Vagina (tissue), 2 donors: ENCODE measurements around the gene ERAL1. TPM values are rescaled to one million over a fixed set of nuclear protein-coding genes. Genes with fewer than 3 reads are reported as not detected.

ENCODE experiments used
- DNase-seq, 2 donors: peaks; one replicate each; pipeline ENCODE4 v3.0.0-alpha.2; 2017; ENCODE audit errors: extremely low spot score in 2 of 2
- H3K27ac ChIP-seq: fragments of 200-600 bp; sonication (generic); one replicate; pipeline ENCODE4 v1.5.1; 2019
- H3K27me3 ChIP-seq: fragments of 200-600 bp; sonication (generic); one replicate; pipeline ENCODE4 v1.5.1; 2019
- H3K36me3 ChIP-seq, 2 donors: fragments of 200-600 bp; sonication (generic); one replicate each; pipeline ENCODE4 v1.5.1; 2017 to 2019
- H3K4me1 ChIP-seq: fragments of 200-600 bp; sonication (generic); one replicate; pipeline ENCODE4 v1.5.1; 2019
- H3K4me3 ChIP-seq, 2 donors: fragments of 200-600 bp; sonication (generic); 1 replicate in 1 of 2; 2 replicates in 1 of 2; pipeline ENCODE4 v1.5.1; 2016 to 2019
- H3K9me3 ChIP-seq: fragments of 200-600 bp; sonication (generic); one replicate; pipeline ENCODE4 v1.5.1; 2019
- CTCF ChIP-seq, 3 experiments: fragments of 450-650 bp in 2 of 3; fragments of 200-600 bp in 1 of 3; sonication (generic) in 1 of 3; IDR thresholded peaks; one replicate each; pipeline ENCODE4 v1.5.1; 2017 to 2019; ENCODE audit warnings: antibody characterized with exemption in 3 of 3, mild to moderate bottlenecking in 2 of 3, moderate library complexity in 2 of 3
- POLR2A ChIP-seq, 2 donors: fragments of 450-650 bp; IDR thresholded peaks; one replicate each; pipeline ENCODE4 v1.6.1; 2017; ENCODE audit warnings: antibody characterized with exemption in 2 of 2, mild to moderate bottlenecking in 2 of 2, moderate library complexity in 2 of 2
- POLR2AphosphoS5 ChIP-seq, 2 donors: sonication (generic); formaldehyde crosslinking; IDR thresholded peaks; one replicate each; pipeline ENCODE4 v1.9.0; 2017; ENCODE audit warnings: antibody characterized with exemption in 2 of 2, mild to moderate bottlenecking in 2 of 2, low read depth in 1 of 2; ENCODE audit not compliant: insufficient read depth in 1 of 2
- intact Hi-C: fragments of 100-400 bp; cut with DNase I; formaldehyde crosslinking; loops from one replicate; pipeline ENCODE4 v1.15.1; 2023
- total RNA-seq: library from RNA; depleted of rRNA; stranded (reverse); fragments of >200 nt; gene quantifications from one replicate; pipeline ENCODE4 v1.2.3, GENCODE V29; 2016

The ERAL1 gene
- total RNA-seq, 1 donor from 2014 or later = 44.9 TPM

DNA sequence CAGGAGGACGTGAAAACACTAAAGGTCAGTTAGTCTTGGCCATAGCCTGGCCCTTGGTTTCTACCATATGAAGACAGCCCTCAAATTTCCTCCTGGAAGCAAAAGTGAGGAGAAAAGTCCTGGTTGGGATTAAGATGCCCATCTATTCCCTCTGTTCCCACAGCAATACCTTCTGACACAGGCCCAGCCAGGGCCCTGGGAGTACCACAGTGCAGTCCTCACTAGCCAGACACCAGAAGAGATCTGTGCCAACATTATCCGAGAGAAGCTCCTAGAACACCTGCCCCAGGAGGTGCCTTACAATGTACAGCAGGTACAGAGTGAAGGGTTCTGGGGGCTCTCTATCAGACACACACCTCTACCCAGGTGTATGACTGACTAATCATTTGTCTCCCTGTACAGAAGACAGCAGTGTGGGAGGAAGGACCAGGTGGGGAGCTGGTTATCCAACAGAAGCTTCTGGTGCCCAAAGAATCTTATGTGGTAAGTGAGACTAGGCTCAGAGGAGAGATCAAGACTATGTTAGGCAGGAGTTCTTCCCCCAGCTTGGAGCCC is 4.1 kb downstream of the ERAL1 start:
- no peaks in the 10 kb centered on the region for H3K27me3 ChIP-seq
- H3K4me3 ChIP-seq = no peak overlapping the region
- H3K27ac ChIP-seq = no peak overlapping the region
- no peak for DNase-seq
- intact Hi-C loops = no loop called here
- peaks cover 0 to 30% of the 10 kb centered on the region in 2 donors for H3K36me3 ChIP-seq
- peaks cover 10% of the 10 kb centered on the region for H3K4me1 ChIP-seq
- TF ChIP-seq POLR2A (IDR thresholded peaks at IDR 0.05) (no peak), CTCF (IDR thresholded peaks at IDR 0.05) (no peak), POLR2AphosphoS5 (IDR thresholded peaks at IDR 0.05; ENCODE audit: insufficient read depth in 1 of 2, low read depth in 1 of 2) (no peak)
- H3K9me3 ChIP-seq = no peaks in the 10 kb centered on the region

DNA sequence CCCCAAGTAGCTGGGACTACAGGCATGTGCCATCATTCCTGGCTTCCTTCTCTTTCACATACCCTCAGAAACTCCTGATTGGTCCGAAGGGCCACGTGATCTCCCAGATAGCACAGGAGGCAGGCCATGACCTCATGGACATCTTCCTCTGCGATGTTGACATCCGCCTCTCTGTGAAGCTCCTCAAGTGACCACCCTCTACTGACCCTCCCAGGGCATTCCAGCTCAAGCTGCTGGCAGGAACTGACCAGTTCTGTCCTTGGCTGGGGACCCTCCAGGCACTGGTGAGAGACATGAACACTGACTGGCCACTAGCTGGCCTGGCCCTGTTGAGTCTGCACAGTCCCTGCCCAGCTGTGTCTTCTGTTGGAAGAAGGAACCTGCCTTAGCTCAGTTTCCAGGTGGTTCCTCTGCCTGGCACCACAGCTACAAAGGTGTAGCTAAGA is 5.6 kb downstream of the ERAL1 start:
- Histone ChIP-seq H3K9me3 (no peaks in the 10 kb centered on the region), H3K27ac (no peak overlapping the region), H3K27me3 (no peaks in the 10 kb centered on the region), H3K4me3 (no peak overlapping the region), H3K4me1 (peaks cover 7% of the 10 kb centered on the region), H3K36me3 (peaks cover 0 to 30% of the 10 kb centered on the region in 2 donors)
- TF ChIP-seq POLR2AphosphoS5 (IDR thresholded peaks at IDR 0.05; ENCODE audit: insufficient read depth in 1 of 2, low read depth in 1 of 2) (no peak), CTCF (IDR thresholded peaks at IDR 0.05) (no peak), POLR2A (IDR thresholded peaks at IDR 0.05) (no peak)
- intact Hi-C loops = no loop called here
- DNase-seq = no peak

- TF ChIP-seq CTCF (IDR thresholded peaks at IDR 0.05) (no peak), POLR2A (IDR thresholded peaks at IDR 0.05) (no peak), POLR2AphosphoS5 (IDR thresholded peaks at IDR 0.05; ENCODE audit: insufficient read depth in 1 of 2, low read depth in 1 of 2) (no peak)
- no peak overlapping the region for H3K4me3 ChIP-seq
- no peaks in the 10 kb centered on the region for H3K9me3 ChIP-seq
- H3K27ac ChIP-seq = no peak overlapping the region
- intact Hi-C loops = no loop called here
- H3K4me1 ChIP-seq = no peaks in the 10 kb centered on the region
- DNase-seq = no peak
- no peaks in the 10 kb centered on the region for H3K27me3 ChIP-seq
- H3K36me3 ChIP-seq = peaks cover 0 to 30% of the 10 kb centered on the region in 2 donors
These were observed 6.8 kb downstream of the ERAL1 start for GRCh38 chr17:28861393-28862203.

GRCh38 chr17:28862561-28862960 is 7.7 kb downstream of the ERAL1 start:
- no peaks in the 10 kb centered on the region for H3K9me3 ChIP-seq
- peaks cover 0 to 27% of the 10 kb centered on the region in 2 donors for H3K36me3 ChIP-seq
- intact Hi-C loops = no loop called here
- H3K4me1 ChIP-seq = no peaks in the 10 kb centered on the region
- no peaks in the 10 kb centered on the region for H3K27me3 ChIP-seq
- H3K27ac ChIP-seq = no peak overlapping the region
- no peak overlapping the region for H3K4me3 ChIP-seq
- DNase-seq = no peak
- no peak for TF ChIP-seq CTCF (IDR thresholded peaks at IDR 0.05)
- no peak for TF ChIP-seq POLR2AphosphoS5 (IDR thresholded peaks at IDR 0.05; ENCODE audit: insufficient read depth in 1 of 2, low read depth in 1 of 2)
- no peak for TF ChIP-seq POLR2A (IDR thresholded peaks at IDR 0.05)

DNA sequence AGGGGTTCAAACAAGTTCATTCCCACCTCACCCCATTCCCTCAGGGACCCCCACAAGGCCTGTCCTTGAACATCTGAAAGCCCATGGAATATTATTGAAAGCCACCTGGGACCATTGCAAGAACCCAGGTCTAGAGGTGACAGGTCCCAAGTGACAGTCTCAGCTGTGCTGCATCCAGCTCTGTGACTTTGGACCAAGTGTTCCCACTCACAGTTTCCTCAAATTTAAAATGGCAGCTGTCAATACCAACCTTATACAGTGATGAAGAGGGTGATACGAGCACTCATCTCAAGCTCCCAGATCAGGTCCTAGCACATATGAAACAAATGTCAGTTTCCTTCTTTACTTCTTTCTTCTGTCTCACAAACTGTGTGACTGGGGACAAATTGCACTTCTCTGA is 9.1 kb downstream of the ERAL1 start:
- Histone ChIP-seq H3K27ac (no peak overlapping the region), H3K4me3 (no peak overlapping the region), H3K4me1 (no peaks in the 10 kb centered on the region), H3K9me3 (no peaks in the 10 kb centered on the region), H3K36me3 (peaks cover 0 to 13% of the 10 kb centered on the region in 2 donors), H3K27me3 (no peaks in the 10 kb centered on the region)
- intact Hi-C loops = no loop called here
- TF ChIP-seq POLR2A (IDR thresholded peaks at IDR 0.05) (no peak), POLR2AphosphoS5 (IDR thresholded peaks at IDR 0.05; ENCODE audit: insufficient read depth in 1 of 2, low read depth in 1 of 2) (no peak), CTCF (IDR thresholded peaks at IDR 0.05) (no peak)
- DNase-seq = no peak
